ENCODE results near the gene PGAP6. TPM values are rescaled to one million over a fixed set of nuclear protein-coding genes. Genes with fewer than 3 reads are reported as not detected.

Gene PGAP6
- total RNA-seq, 1 donor from 2014 or later: 65.2 TPM

DNA sequence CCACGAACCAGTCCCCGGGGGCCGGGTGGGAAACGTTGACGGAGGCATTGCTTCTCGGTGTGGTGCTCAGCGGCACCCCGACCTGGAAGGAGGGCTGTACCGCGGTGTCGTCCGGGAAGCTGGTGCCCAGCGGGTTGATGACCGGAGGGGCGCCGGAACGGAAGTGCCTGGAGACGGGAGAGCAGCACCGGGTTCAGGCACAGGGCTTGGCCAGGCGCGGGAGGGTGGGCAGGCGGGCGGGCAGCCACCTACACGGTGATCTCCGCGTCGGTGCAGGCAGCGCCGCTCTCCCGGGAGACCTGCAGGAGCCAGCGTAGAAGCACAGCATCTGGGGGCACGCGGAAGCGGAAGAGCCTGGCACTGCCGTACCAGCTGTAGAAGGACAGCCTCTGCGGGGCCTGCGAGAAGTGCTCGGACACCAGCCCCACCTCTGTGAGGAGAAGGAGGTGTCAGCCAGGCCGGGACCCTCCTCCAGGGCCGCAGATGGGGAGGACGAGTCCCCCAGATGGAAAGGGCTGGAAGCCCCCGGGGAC is 4.3 kb downstream of the PGAP6 start:
- ATAC-seq: no peak
- H3K36me3 ChIP-seq: peaks cover 46% of the 10 kb centered on the region

DNA sequence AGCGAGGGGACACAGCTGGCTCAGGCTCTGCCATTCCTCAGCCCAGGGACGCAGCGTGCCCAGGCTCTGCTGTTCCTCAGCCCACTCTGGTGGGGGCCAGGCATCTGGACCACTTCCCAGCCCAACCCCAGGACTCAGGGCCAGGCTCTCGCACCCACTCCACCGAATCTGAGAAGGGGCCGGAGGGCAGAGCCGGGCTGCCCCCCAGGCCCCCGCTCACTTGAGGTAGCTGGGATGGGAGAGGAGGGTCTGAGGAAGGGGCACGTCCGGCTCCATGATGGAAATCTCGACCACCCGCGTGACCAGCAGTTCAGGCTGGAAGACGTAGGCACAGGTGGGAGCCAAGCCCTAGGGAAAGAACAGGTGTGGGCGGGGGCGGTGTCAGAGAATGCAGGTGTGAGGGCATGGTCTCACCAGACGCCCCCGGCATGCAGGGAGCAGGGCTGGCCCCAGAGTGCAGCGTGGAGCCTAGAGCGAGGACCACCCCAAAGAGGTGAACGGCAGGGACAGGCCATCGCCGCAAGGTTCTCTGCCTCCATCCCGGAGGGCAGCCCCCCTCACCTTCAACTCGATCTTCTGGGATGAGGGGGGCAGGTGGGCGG is 4.9 kb downstream of the PGAP6 start:
- no peaks in the 10 kb centered on the region for H3K27me3 ChIP-seq
- DNase-seq: no peak
- no peak overlapping the region for H3K4me3 ChIP-seq
- H3K36me3 ChIP-seq: peaks cover 51% of the 10 kb centered on the region
- H3K4me1 ChIP-seq: peaks cover 19% of the 10 kb centered on the region
- TF ChIP-seq, protein P1, sequence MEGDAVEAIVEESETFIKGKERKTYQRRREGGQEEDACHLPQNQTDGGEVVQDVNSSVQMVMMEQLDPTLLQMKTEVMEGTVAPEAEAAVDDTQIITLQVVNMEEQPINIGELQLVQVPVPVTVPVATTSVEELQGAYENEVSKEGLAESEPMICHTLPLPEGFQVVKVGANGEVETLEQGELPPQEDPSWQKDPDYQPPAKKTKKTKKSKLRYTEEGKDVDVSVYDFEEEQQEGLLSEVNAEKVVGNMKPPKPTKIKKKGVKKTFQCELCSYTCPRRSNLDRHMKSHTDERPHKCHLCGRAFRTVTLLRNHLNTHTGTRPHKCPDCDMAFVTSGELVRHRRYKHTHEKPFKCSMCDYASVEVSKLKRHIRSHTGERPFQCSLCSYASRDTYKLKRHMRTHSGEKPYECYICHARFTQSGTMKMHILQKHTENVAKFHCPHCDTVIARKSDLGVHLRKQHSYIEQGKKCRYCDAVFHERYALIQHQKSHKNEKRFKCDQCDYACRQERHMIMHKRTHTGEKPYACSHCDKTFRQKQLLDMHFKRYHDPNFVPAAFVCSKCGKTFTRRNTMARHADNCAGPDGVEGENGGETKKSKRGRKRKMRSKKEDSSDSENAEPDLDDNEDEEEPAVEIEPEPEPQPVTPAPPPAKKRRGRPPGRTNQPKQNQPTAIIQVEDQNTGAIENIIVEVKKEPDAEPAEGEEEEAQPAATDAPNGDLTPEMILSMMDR (IDR thresholded peaks at IDR 0.05): no peak
- H3K27ac ChIP-seq: no peak overlapping the region
- no peak for ATAC-seq
- H3K9me3 ChIP-seq: no peaks in the 10 kb centered on the region
- intact Hi-C loops (cut with DNase I): no loop called here

More for the DNA sequence above, 4.3 kb downstream of the PGAP6 start:
- TF ChIP-seq, protein P1 (IDR thresholded peaks at IDR 0.05): no peak
- Histone ChIP-seq H3K9me3 (no peaks in the 10 kb centered on the region), H3K4me3 (no peak overlapping the region), H3K4me1 (peaks cover 19% of the 10 kb centered on the region), H3K27ac (no peak overlapping the region), H3K27me3 (no peaks in the 10 kb centered on the region)
- DNase-seq: no peak
- intact Hi-C loops (cut with DNase I): no loop called here

DNA sequence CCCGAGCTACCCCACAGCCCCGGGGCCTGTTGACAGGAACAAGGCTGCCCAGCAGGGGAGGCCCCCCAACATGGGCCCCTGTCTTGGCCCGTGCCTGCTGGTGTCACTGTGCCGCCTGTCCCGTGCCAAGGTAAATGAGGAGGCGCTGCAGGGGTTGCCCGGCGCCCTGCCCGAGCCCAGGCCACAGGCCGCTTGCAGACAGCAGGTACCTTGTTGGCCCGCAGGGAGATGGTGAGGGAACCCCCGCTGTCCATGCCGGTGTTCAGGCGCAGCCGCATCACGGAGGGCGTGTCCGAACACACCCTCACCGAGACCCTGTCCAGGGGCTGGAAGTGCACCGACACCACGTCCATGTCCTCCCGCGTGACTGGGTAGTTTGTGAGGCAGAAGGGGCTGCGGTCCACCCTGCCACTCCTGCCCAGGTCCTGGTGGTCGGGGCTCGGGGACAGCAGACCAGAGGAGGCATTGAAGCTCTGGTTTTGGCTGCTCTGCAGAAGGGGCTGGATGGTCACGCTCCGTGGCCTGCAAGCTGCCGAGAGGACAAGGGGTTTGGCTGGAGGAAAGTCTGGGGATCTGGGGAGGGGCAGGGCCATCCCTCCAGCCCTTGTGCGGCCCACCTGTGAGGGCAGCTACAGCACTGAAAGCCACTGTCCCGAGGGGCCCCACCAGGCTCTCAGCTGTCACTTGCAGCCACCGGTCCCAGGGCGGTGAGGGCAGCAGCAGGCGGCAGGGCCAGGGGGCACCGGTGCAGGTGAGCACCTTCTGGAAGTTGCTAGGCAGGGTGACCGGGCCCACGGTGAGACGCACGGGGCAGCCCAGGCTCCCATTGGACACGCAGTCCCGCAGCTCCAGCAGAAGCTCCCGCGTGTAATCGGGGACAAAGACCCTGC is 5.6 kb downstream of the PGAP6 start:
- peaks cover 55% of the 10 kb centered on the region for H3K36me3 ChIP-seq
- no peak overlapping the region for H3K27ac ChIP-seq
- intact Hi-C loops (cut with DNase I): no loop called here
- no peaks in the 10 kb centered on the region for H3K9me3 ChIP-seq
- DNase-seq (no peak), ATAC-seq (no peak)
- TF ChIP-seq, protein P1 (IDR thresholded peaks at IDR 0.05): no peak
- no peak overlapping the region for H3K4me3 ChIP-seq
- H3K27me3 ChIP-seq: no peaks in the 10 kb centered on the region
- H3K4me1 ChIP-seq: peaks cover 19% of the 10 kb centered on the region

DNA sequence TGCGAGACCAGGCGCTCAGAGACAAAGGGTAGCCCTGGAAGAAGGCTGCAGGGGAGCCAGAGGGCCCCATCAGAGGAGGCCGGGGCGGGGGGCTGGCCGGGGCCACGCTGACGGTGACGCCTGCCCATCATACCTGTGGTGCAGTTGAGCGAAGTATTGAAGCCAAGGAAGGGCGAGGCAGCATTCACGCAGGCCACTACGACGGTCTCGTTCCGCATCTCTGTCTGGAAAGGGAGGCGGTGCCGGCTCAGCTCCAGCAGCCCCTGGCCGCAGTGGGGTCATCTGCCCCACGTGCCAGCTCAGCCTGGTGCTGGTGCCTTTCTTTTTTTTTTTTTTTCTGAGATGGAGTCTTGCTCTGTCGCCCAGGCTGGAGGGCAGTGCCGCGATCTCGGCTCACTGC is 6.6 kb downstream of the PGAP6 start:
- ATAC-seq (no peak), DNase-seq (no peak)
- TF ChIP-seq, protein P1 (IDR thresholded peaks at IDR 0.05): no peak
- no peaks in the 10 kb centered on the region for H3K9me3 ChIP-seq
- intact Hi-C loops (cut with DNase I): no loop called here
- peaks cover 16% of the 10 kb centered on the region for H3K4me1 ChIP-seq
- no peak overlapping the region for H3K27ac ChIP-seq
- no peak overlapping the region for H3K4me3 ChIP-seq
- H3K36me3 ChIP-seq: peaks cover 55% of the 10 kb centered on the region
- H3K27me3 ChIP-seq: no peaks in the 10 kb centered on the region

DNA sequence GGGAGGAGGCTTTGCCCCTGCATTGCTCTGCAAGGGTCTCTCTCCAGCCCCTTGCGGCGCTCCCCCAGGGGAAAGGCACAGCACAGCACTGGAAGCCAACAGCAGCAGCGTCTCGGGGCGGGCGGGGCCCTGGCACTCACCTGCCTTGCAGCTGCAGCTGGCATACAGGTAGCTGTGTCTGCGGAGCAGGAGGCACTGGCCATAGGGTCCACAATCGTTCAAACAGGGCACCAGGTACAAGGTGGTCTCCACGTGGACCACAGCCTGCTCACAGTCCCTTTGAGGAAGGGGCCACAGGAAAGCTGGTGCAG is 7.2 kb downstream of the PGAP6 start:
- intact Hi-C loops (cut with DNase I): no loop called here
- H3K27ac ChIP-seq: no peak overlapping the region
- no peak overlapping the region for H3K4me3 ChIP-seq
- TF ChIP-seq, protein P1 (IDR thresholded peaks at IDR 0.05): no peak
- DNase-seq (no peak), ATAC-seq (no peak)
- H3K9me3 ChIP-seq: no peaks in the 10 kb centered on the region
- peaks cover 55% of the 10 kb centered on the region for H3K36me3 ChIP-seq
- peaks cover 15% of the 10 kb centered on the region for H3K4me1 ChIP-seq
- H3K27me3 ChIP-seq: no peaks in the 10 kb centered on the region
